Mucosa of descending colon (tissue), 3 donors: ENCODE data around the gene TP53I11. TPM values are rescaled to one million over a fixed set of nuclear protein-coding genes. Genes with fewer than 3 reads are reported as not detected.

ENCODE experiments used
- ATAC-seq: fragments of 200-7000 bp; cut with Tn5 transposase; one replicate; pipeline ENCODE4 v1.9.1; 2020; ENCODE audit warnings: mild to moderate bottlenecking, moderate library complexity
- DNase-seq, 3 donors: peaks; one replicate each; pipeline ENCODE4 v3.0.0-alpha.2; 2020
- H3K36me3 ChIP-seq: fragments of 200-600 bp; one replicate; pipeline ENCODE4 v1.8.0; 2021; ENCODE audit warnings: low read depth, mild to moderate bottlenecking
- H3K4me1 ChIP-seq: fragments of 200-600 bp; one replicate; pipeline ENCODE4 v1.8.0; 2021; ENCODE audit warnings: low read depth, mild to moderate bottlenecking
- H3K4me3 ChIP-seq: fragments of 200-600 bp; one replicate; pipeline ENCODE4 v1.8.0; 2021; ENCODE audit warnings: mild to moderate bottlenecking
- H3K9me3 ChIP-seq: fragments of 200-600 bp; one replicate; pipeline ENCODE4 v1.8.0; 2021; ENCODE audit warnings: mild to moderate bottlenecking
- CTCF ChIP-seq: fragments of 200-600 bp; IDR thresholded peaks from one replicate; pipeline ENCODE4 v1.8.0; 2022; ENCODE audit warnings: antibody characterized with exemption, mild to moderate bottlenecking
- intact Hi-C, 2 donors: fragments of 100-400 bp; cut with DNase I in 1 of 2; cut with micrococcal nuclease in 1 of 2; formaldehyde crosslinking; loops; one replicate each; pipeline versions ENCODE4 v1.11.0 to v1.11.1; 2022; cut with DNase I, micrococcal nuclease
- total RNA-seq, 3 donors: library from RNA; stranded (reverse); fragmentation: NEBNext Ultra II Directional in 2 of 3; extraction: Animal tissue kit (Norgen Biotek cat#: 25700) in 2 of 3; gene quantifications; one replicate each; pipeline versions ENCODE4 v1.2.1 to v1.2.4, GENCODE V29; 2021 to 2023
- donor health status: DM: no; HTN: no; CAD: no; lungs with moderate emphysema.
- donor health status: DM: no; HTN: no; CAD: no.
- donor health status: DM: no; HTN: yes; CAD: no.

Gene TP53I11
- total RNA-seq, 3 donors from 2014 or later: 48.4 to 95.9 (median 91.9) TPM

- Histone ChIP-seq H3K9me3 (no peaks in the 10 kb centered on the region), H3K4me3 (no peak overlapping the region), H3K36me3 (no peaks in the 10 kb centered on the region), H3K4me1 (peaks cover 12% of the 10 kb centered on the region)
- TF ChIP-seq CTCF: no peak
- intact Hi-C loops: no loop called here
- DNase-seq (no peak), ATAC-seq (no peak)
Observed at GRCh38 chr11:44960200-44960845, 9.6 kb upstream of the TP53I11 start.

GRCh38 chr11:44959064-44959463 is 8.4 kb upstream of the TP53I11 start:
- TF ChIP-seq CTCF: no peak
- intact Hi-C loops: no loop called here
- H3K9me3 ChIP-seq: no peaks in the 10 kb centered on the region
- no peak overlapping the region for H3K4me3 ChIP-seq
- no peak for DNase-seq
- no peak for ATAC-seq
- peaks cover 23% of the 10 kb centered on the region for H3K4me1 ChIP-seq
- no peaks in the 10 kb centered on the region for H3K36me3 ChIP-seq

- Histone ChIP-seq H3K4me1 (peaks cover 26% of the 10 kb centered on the region), H3K36me3 (no peaks in the 10 kb centered on the region), H3K9me3 (no peaks in the 10 kb centered on the region), H3K4me3 (no peak overlapping the region)
- TF ChIP-seq CTCF: no peak
- intact Hi-C loops: no loop called here
- DNase-seq (peak in 2 of 3 donors; percentile 61 to 83), ATAC-seq (peak; percentile 63)
Observed at GRCh38 chr11:44957776-44958564, 7.3 kb upstream of the TP53I11 start.

GRCh38 chr11:44957040-44957515 is 6.4 kb upstream of the TP53I11 start:
- intact Hi-C loops: no loop called here
- H3K9me3 ChIP-seq: no peaks in the 10 kb centered on the region
- H3K4me3 ChIP-seq: no peak overlapping the region
- H3K36me3 ChIP-seq: no peaks in the 10 kb centered on the region
- no peak for TF ChIP-seq CTCF
- H3K4me1 ChIP-seq: peaks cover 32% of the 10 kb centered on the region
- DNase-seq (peak in 1 of 3 donors; percentile 57), ATAC-seq (no peak)

GRCh38 chr11:44955015-44955738 is 4.5 kb upstream of the TP53I11 start:
- H3K9me3 ChIP-seq: no peaks in the 10 kb centered on the region
- H3K36me3 ChIP-seq: no peaks in the 10 kb centered on the region
- peak; percentile 50 to 84 (median 63) for DNase-seq
- peaks cover 39% of the 10 kb centered on the region for H3K4me1 ChIP-seq
- no peak for TF ChIP-seq CTCF
- intact Hi-C loops: no loop called here
- peak; percentile 64 for ATAC-seq
- no peak overlapping the region for H3K4me3 ChIP-seq
